Measurements from ENCODE around the gene NTM.

The NTM gene

GRCh38 chr11:132202621-132203020 is 832.2 kb downstream of the NTM start:
- DNase-seq = no peak

- DNase-seq = no peak
These were observed 834.6 kb downstream of the NTM start for GRCh38 chr11:132205006-132205405.

GRCh38 chr11:132205496-132205895 is 835.1 kb downstream of the NTM start:
- DNase-seq = no peak

- DNase-seq = no peak
These were observed 836.6 kb downstream of the NTM start for GRCh38 chr11:132206993-132207392.

- DNase-seq = no peak
These were observed 838.2 kb downstream of the NTM start for GRCh38 chr11:132208477-132209055.

- DNase-seq = no peak
These were observed 841.1 kb downstream of the NTM start for GRCh38 chr11:132211479-132211878.

- DNase-seq = no peak
These were observed 847.4 kb downstream of the NTM start for GRCh38 chr11:132217856-132218255.

GRCh38 chr11:132220474-132220873 is 850.1 kb downstream of the NTM start:
- DNase-seq = no peak

GRCh38 chr11:132222345-132222744 is 851.9 kb downstream of the NTM start:
- DNase-seq = no peak

- DNase-seq = no peak
These were observed 856.1 kb downstream of the NTM start for GRCh38 chr11:132226522-132226921.

- DNase-seq = no peak
These were observed 858.4 kb downstream of the NTM start for GRCh38 chr11:132228746-132229325.

GRCh38 chr11:132231656-132232347 is 861.4 kb downstream of the NTM start:
- no peak for DNase-seq

GRCh38 chr11:132234878-132235277 is 864.5 kb downstream of the NTM start:
- DNase-seq = no peak

- no peak for DNase-seq
These were observed 867.4 kb downstream of the NTM start for GRCh38 chr11:132237781-132238180.

- DNase-seq = no peak
These were observed 868.0 kb downstream of the NTM start for GRCh38 chr11:132238331-132238866.

- no peak for DNase-seq
These were observed 870.0 kb downstream of the NTM start for GRCh38 chr11:132240374-132240773.

- no peak for DNase-seq
These were observed 872.2 kb downstream of the NTM start for GRCh38 chr11:132242632-132243031.

- DNase-seq = no peak
These were observed 874.4 kb downstream of the NTM start for GRCh38 chr11:132244846-132245245.

- no peak for DNase-seq
These were observed 875.3 kb downstream of the NTM start for GRCh38 chr11:132245403-132246385.

- DNase-seq = no peak
These were observed 878.2 kb downstream of the NTM start for GRCh38 chr11:132248580-132248979.

- DNase-seq = no peak
These were observed 878.8 kb downstream of the NTM start for GRCh38 chr11:132249256-132249655.

- no peak for DNase-seq
These were observed 880.6 kb downstream of the NTM start for GRCh38 chr11:132251061-132251460.

Data from activated CD4-positive, alpha-beta T cell treated with anti-CD3 and anti-CD28 coated beads, Interleukin-10, Interleukin-2, amounts not matched to agents 100 ng/mL and 50 ng/mL, durations not matched to agents 16 hours and 8 hours (primary cell).